ENCODE measurements around the gene COL5A1.

DNA sequence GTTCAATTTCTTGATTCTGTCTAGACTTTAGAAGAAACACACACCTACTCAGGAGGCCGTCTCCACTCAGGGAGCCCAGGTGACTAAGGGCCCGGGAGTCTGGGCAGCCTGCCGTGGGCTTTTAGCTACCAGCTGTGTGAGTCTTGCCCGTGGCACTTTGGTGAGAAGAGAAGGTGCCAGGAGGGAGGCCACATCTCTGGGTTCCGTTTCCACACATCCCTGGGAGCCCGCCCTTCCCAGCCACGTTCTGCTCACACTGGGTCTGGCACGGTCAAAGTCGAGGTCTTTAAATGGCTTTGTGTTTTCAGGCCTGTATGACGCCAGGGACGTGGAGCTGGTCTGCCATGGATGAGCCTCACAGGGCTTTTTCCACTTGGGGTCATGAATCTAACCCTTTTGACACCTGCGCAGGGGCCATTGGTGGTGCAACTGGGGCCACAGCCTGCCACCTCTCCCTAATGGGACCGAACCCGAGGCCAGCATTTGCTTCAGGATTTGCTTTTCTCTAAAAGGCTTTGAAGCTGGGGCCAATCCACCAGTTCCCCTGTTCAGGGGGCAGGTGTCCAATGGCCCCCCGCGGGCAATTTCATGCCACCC is 221.8 kb downstream of the COL5A1 start:
- no peak for TF ChIP-seq CTCF (IDR thresholded peaks at IDR 0.05)
- no peak for TF ChIP-seq POLR2A (IDR thresholded peaks at IDR 0.05)

Data from Peyer's patch (tissue), 4 donors.